ENCODE results near the gene RAB26. TPM values are rescaled to one million over a fixed set of nuclear protein-coding genes. Genes with fewer than 3 reads are reported as not detected.
A peak's percentile ranks its signal among the peaks of the same experiment; 100 is the strongest.
"Not testable (repeated sequence)": the region's sequence is repeated elsewhere in the genome, so short reads cannot be mapped to it uniquely, and the experiment has no call there.

The RAB26 gene
- total RNA-seq, 4 donors from 2014 or later = 0.40 to 1.6 (median 0.89) TPM; not detected in 1

- no peak for DNase-seq
- Histone ChIP-seq H3K27me3 (no peaks in the 10 kb centered on the region), H3K4me3 (replicated peaks in 1 of 3) (no peak overlapping the region), H3K4me1 (no peaks in the 10 kb centered on the region), H3K36me3 (peaks cover 11 to 17% of the 10 kb centered on the region in 2 donors), H3K27ac (no peak overlapping the region), H3K9me3 (no peaks in the 10 kb centered on the region)
- TF ChIP-seq CTCF (IDR thresholded peaks at IDR 0.05) (no peak), POLR2A (IDR thresholded peaks at IDR 0.05) (no peak)
- WGBS, 2 donors = no CpG with 5 or more reads among the region's 13 CpGs
- intact Hi-C loops (cut with DNase I) = no loop called here
Observed at GRCh38 chr16:2115591-2115973, 32.8 kb upstream of the RAB26 start.

- WGBS, 2 donors = 97% methylated on average over 11 of the region's 24 CpGs; no CpG with 5 or more reads in 1 of the 2 donors
- H3K27me3 ChIP-seq, H3K4me1 ChIP-seq: not testable (repeated sequence)
Observed at GRCh38 chr16:2116428-2116827, 32.0 kb upstream of the RAB26 start.

GRCh38 chr16:2117341-2117740 is 31.1 kb upstream of the RAB26 start:
- H3K4me1 ChIP-seq; DNase-seq; H3K27me3 ChIP-seq; H3K4me3 ChIP-seq (replicated peaks in 1 of 3); H3K27ac ChIP-seq; intact Hi-C loops (cut with DNase I); H3K36me3 ChIP-seq; H3K9me3 ChIP-seq: not testable (repeated sequence)
- no CpG with 5 or more reads among the region's 25 CpGs for WGBS, 2 donors

More at GRCh38 chr16:2116428-2116827, 32.0 kb upstream of the RAB26 start:
- H3K4me3 ChIP-seq (replicated peaks in 1 of 3); H3K36me3 ChIP-seq; H3K27ac ChIP-seq; intact Hi-C loops (cut with DNase I); DNase-seq; H3K9me3 ChIP-seq: not testable (repeated sequence)

GRCh38 chr16:2117960-2118722 is 30.3 kb upstream of the RAB26 start:
- H3K9me3 ChIP-seq; H3K36me3 ChIP-seq; H3K27ac ChIP-seq; H3K27me3 ChIP-seq; intact Hi-C loops (cut with DNase I); H3K4me3 ChIP-seq (replicated peaks in 1 of 3): not testable (repeated sequence)
- WGBS, 2 donors = 74% methylated on average over 15 of the region's 35 CpGs; no CpG with 5 or more reads in 1 of the 2 donors
- peaks cover 0 to 11% of the 10 kb centered on the region in 2 donors for H3K4me1 ChIP-seq
- DNase-seq = peak in 1 of 2 donors; percentile 56

- not testable (repeated sequence) for DNase-seq; H3K4me3 ChIP-seq (replicated peaks in 1 of 3)
- H3K4me1 ChIP-seq = peaks cover 9 to 36% of the 10 kb centered on the region in 2 donors
Observed at GRCh38 chr16:2121325-2121724, 27.1 kb upstream of the RAB26 start.

GRCh38 chr16:2121853-2122252 is 26.6 kb upstream of the RAB26 start:
- Histone ChIP-seq H3K4me3 (replicated peaks in 1 of 3) (no peak overlapping the region), H3K36me3 (no peaks in the 10 kb centered on the region), H3K27ac (peak overlapping the region in 1 of 3 donors; percentile 10), H3K9me3 (no peaks in the 10 kb centered on the region), H3K4me1 (peaks cover 10 to 41% of the 10 kb centered on the region in 2 donors), H3K27me3 (no peaks in the 10 kb centered on the region)
- 87% methylated on average over 6 of the region's 19 CpGs; no CpG with 5 or more reads in 1 of the 2 donors for WGBS, 2 donors
- TF ChIP-seq CTCF (IDR thresholded peaks at IDR 0.05) (no peak), POLR2A (IDR thresholded peaks at IDR 0.05) (no peak)
- peak; percentile 31 to 48 for DNase-seq
- intact Hi-C loops (cut with DNase I) = no loop called here

More at GRCh38 chr16:2121325-2121724, 27.1 kb upstream of the RAB26 start:
- H3K27ac ChIP-seq; H3K36me3 ChIP-seq; H3K27me3 ChIP-seq; H3K9me3 ChIP-seq; intact Hi-C loops (cut with DNase I): not testable (repeated sequence)
- WGBS, 2 donors = 66 to 75% methylated on average over 8 to 9 of the region's 9 CpGs

GRCh38 chr16:2122429-2122828 is 26.0 kb upstream of the RAB26 start:
- Histone ChIP-seq H3K27me3 (no peaks in the 10 kb centered on the region), H3K4me1 (peaks cover 14 to 47% of the 10 kb centered on the region in 2 donors), H3K4me3 (replicated peaks in 1 of 3) (no peak overlapping the region), H3K36me3 (no peaks in the 10 kb centered on the region), H3K27ac (no peak overlapping the region), H3K9me3 (no peaks in the 10 kb centered on the region)
- TF ChIP-seq POLR2A (IDR thresholded peaks at IDR 0.05) = no peak
- TF ChIP-seq CTCF (IDR thresholded peaks at IDR 0.05) = no peak
- intact Hi-C loops (cut with DNase I) = no loop called here
- 84 to 97% methylated on average over 10 of the region's 17 CpGs for WGBS, 2 donors
- no peak for DNase-seq

- H3K36me3 ChIP-seq; H3K9me3 ChIP-seq; H3K27me3 ChIP-seq; H3K4me3 ChIP-seq (replicated peaks in 1 of 3); intact Hi-C loops (cut with DNase I); H3K27ac ChIP-seq; DNase-seq: not testable (repeated sequence)
- 52 to 93% methylated on average over 9 to 11 of the region's 26 CpGs for WGBS, 2 donors
- peaks cover 14 to 49% of the 10 kb centered on the region in 2 donors for H3K4me1 ChIP-seq
Observed at GRCh38 chr16:2122934-2123683, 25.3 kb upstream of the RAB26 start.

- H3K27me3 ChIP-seq; H3K9me3 ChIP-seq; H3K36me3 ChIP-seq; H3K4me3 ChIP-seq (replicated peaks in 1 of 3); DNase-seq; intact Hi-C loops (cut with DNase I): not testable (repeated sequence)
- Histone ChIP-seq H3K27ac (peak overlapping the region; percentile 70 to 87 (median 82)), H3K4me1 (peaks cover 20 to 56% of the 10 kb centered on the region in 2 donors)
- 49 to 85% methylated on average over 7 to 21 of the region's 27 CpGs for WGBS, 2 donors
Observed at GRCh38 chr16:2123706-2124376, 24.6 kb upstream of the RAB26 start.

Measured in thyroid gland (tissue), 4 donors.